Stimulated activated CD8-positive, alpha-beta memory T cell treated with anti-CD3 and anti-CD28 coated beads, Interleukin-7, amount 100 ng/mL, for 1 hour (primary cell): ENCODE results near the gene FAM83E.
A peak's percentile ranks its signal among the peaks of the same experiment; 100 is the strongest.
"Not testable (repeated sequence)": the region's sequence is repeated elsewhere in the genome, so short reads cannot be mapped to it uniquely, and the experiment has no call there.

Source experiments
- DNase-seq, 2 donors: peaks; one replicate each; pipeline ENCODE4 v3.0.0-alpha.2; 2020; ENCODE audit warnings: low read depth in 2 of 2

The FAM83E gene

DNA sequence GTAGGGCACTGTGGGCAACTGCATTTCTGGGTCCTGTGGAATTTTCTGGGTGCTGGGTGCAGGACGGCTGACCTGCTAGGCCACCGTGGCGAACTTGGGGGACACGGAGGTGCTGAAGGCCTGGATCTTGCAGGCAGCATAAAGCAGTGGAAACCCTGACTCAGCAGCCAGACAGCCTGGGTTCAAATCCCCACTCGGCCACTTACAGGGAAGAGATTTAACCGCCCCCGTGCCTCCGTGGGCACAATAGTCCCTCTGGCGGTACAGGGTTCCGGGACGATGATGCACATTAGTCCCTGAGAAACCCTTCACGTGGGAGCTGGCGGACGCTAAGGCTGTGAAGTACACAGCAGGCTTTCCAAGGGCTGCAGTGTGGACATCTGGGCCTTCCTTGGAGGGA lies 3.0 kb downstream of the FAM83E start:
- DNase-seq, result no peak

- DNase-seq, result no peak
Observed at GRCh38 chr19:48609571-48610108, 5.2 kb downstream of the FAM83E start.

GRCh38 chr19:48608798-48609263 lies 6.0 kb downstream of the FAM83E start:
- no peak for DNase-seq

- no peak for DNase-seq
Observed at GRCh38 chr19:48607359-48607755, 7.5 kb downstream of the FAM83E start.

- DNase-seq, result no peak
Observed at GRCh38 chr19:48606463-48607358, 8.2 kb downstream of the FAM83E start, which contains the start of gene SPACA4. TSS of gene SPACA4 (plus strand) at chr19:48606742. CDS start at chr19:48606979, 237 bp downstream.

DNA sequence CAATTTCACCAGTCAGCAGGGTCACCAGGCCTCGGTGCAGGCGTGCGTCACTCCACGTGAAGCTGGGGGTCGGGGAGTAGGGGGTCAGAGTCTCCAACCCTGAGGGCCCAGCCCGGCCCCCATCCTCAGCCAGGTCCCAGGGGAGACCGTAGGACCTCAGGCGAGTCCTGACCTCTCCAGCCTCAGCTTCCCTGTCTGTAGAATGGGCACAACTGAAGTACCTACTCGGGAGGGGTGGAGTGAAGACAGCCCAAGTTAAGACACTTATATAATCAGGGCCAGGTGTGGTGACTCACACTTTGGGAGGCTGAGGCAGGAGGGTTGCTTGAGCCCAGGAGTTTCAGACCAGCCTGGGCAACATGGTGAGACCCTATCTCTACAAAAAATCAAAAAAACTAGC lies 11.0 kb downstream of the FAM83E start:
- no peak for DNase-seq

DNA sequence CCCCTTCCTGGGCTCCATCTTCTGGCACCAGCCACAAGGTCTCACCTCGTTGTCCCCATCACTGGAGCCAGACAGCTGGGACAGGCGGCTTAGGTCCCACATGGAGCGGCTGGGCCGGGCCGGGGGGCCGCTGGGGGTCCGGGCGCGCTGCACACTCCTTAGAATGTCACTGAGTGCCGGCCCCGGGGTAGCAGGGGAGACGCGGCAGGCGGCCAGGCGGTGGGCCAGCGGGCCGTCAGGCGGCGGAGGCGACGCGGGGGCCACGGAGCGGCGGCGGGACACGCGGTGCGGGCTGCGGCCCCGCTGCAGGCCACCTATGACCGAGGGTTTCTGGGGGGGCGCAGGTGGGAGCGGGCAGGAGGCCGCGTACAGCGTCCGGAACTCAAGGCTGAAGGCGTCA lies 11.4 kb downstream of the FAM83E start:
- DNase-seq, result no peak

DNA sequence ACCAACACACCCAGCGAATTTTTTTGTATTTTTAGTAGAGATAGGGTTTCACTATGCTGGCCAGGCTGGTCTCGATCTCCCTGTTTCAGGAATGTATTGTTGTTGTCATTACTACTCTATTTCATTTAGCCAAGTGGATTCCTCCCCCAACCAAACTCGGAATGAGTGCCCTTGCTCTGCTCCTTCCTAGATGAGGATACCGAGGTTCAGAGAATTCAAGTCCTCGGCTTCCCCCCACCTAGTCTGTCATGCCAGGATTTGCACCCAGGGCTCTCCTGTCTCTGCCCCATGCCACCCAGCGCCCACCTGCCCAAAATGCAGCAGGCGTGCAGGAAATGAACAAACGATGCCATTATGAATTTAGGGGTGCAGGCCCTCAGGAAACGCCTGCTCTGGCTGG lies 11.9 kb downstream of the FAM83E start:
- no peak for DNase-seq

GRCh38 chr19:48600679-48601417 lies 14.0 kb downstream of the FAM83E start:
- no peak for DNase-seq

- no peak for DNase-seq
Observed at GRCh38 chr19:48598996-48599700, 15.7 kb downstream of the FAM83E start.

- DNase-seq, result no peak
Observed at GRCh38 chr19:48596679-48597465, 18.0 kb downstream of the FAM83E start.

DNA sequence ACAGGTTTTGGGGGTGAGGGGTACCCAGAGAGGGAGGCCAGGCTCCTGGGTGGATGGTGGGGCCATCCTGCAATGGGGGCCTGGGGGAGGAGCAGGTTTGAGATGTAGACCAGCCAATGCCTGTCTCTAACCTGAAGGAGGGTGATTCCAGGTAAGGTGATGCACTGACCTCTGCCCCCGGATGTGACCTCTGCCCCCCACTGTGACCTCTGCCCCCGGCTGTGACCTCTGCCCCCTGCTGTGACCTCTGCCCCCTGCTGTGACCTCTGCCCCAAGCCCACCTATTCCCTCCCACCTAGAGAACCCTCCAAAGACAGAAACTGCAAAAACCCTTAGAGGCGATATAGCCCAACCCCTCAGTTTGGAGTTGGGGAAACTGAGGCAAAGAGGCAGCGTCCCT lies 18.6 kb downstream of the FAM83E start:
- no peak for DNase-seq

- no peak for DNase-seq
Observed at GRCh38 chr19:48595833-48596232, 19.0 kb downstream of the FAM83E start.

- DNase-seq, result no peak
Observed at GRCh38 chr19:48595171-48595570, 19.7 kb downstream of the FAM83E start.

GRCh38 chr19:48591021-48591420 lies 23.9 kb downstream of the FAM83E start:
- DNase-seq, result no peak

DNA sequence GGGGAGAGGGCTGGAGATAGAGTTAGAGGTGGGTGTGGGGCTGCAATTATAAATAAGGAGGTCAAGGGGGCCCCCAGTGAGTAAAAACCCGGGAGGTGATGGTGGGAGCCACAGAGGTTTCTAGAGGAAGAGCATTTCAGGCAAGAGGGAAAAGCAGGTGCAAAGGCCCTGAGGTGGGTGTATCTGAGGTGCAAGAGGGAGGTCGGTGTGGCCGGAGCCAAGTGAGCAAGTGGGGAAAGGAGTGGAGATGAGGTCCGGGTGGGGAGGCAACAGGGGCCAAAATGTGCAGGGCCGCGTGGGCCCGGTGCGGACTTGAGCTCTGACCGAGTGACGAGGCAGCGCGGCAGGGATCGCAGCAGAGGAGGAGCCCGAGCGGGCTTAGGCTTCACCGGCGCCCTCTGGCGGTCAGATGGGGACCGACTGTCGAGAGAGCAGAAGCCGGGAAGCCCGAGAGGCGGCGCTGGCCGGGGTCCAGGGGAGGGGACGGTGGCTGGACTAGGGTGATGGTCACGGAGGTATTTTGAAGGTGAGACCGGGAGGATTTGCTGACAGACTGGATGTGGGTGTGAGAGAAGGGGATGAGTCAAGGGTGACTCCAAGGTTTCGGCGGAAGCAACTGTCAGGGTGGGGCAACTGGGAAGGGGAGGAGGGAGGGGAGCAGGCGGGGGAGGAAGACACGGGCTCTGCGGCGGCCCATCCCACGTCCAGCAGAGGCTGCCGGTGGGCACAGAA lies 26.0 kb downstream of the FAM83E start:
- peak; percentile 64 to 82 for DNase-seq

DNA sequence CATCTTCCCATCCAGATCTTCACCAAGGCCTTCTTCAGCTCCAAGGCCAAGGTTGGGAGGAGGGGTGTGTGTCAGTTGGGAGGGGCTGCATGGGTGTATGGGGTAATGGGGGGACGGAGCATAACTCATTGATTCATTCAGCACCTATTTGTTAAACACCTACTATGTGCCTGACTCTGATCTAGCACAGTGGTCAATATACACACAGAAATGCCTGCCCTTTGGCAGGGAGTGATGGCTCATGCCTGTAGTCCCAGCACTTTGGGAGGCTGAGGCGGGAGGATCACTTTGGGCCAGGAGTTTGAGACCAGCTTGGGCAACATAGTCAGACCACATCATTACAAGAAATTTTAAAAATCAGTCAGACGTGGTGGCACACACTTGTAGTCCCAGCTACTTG lies 27.5 kb downstream of the FAM83E start:
- no peak for DNase-seq

DNA sequence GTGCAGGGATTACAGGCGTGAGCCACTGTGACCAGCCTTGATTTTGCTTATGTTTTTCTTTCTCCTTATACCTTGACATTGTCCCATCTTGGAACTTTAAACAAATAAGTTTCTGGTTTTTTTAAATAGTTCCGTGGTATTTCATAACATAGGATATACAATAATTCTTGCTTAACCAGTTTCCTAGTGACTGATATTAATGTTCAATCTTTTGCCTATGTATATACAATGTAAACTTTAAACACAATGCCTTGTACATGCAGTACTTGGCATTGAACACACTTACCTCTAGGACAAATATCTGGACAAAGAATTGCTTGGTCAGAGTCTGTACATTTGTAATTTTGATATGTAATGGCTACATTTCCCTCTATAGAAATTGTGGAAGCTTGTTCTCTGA lies 32.7 kb downstream of the FAM83E start:
- DNase-seq, result no peak

DNA sequence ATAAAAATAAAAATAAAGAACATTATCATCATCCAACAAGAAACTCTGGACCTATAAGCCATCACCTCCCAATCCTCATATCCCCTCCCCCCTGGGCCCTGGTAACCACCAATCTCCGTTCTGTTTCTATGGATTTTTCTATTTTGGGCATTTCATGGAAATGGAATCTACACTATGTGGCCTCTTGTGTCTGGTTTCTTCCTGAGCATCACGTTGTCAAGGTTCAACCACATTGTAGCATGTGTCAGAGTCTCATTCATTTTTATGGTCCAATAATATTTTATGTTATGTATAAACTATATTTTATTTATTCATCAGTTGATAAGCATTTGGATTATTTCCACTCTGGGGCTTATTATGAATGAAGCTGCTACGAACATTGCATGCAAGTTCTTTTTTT lies 36.0 kb downstream of the FAM83E start:
- no peak for DNase-seq

- DNase-seq, result not testable (repeated sequence)
Observed at GRCh38 chr19:48577908-48578307, 37.0 kb downstream of the FAM83E start.
